Uterus (tissue), 4 donors: ENCODE measurements around the gene ZBTB8A. TPM values are rescaled to one million over a fixed set of nuclear protein-coding genes. Genes with fewer than 3 reads are reported as not detected.
A peak's percentile ranks its signal among the peaks of the same experiment; 100 is the strongest.

ENCODE experiments used
- DNase-seq, 2 donors: peaks; one replicate each; pipeline ENCODE4 v3.0.0-alpha.2; 2019 to 2020
- H3K27ac ChIP-seq, 2 donors: fragments of 200-600 bp; sonication (generic); 1 replicate in 1 of 2; 2 replicates in 1 of 2; pipeline ENCODE4 v1.5.1; 2016 to 2018
- H3K27me3 ChIP-seq, 2 donors: fragments of 200-600 bp; sonication (generic); one replicate each; pipeline ENCODE4 v1.5.1; 2018 to 2019; ENCODE audit warnings: control low read depth in 1 of 2
- H3K36me3 ChIP-seq, 2 donors: fragments of 200-600 bp; sonication (generic); one replicate each; pipeline ENCODE4 v1.5.1; 2019; ENCODE audit warnings: control low read depth in 1 of 2
- H3K4me1 ChIP-seq, 2 donors: fragments of 200-600 bp; sonication (generic); one replicate each; pipeline ENCODE4 v1.5.1; 2018 to 2019; ENCODE audit warnings: control low read depth in 1 of 2
- H3K4me3 ChIP-seq, 2 donors: fragments of 200-600 bp; sonication (generic); 1 replicate in 1 of 2; 2 replicates in 1 of 2; pipeline ENCODE4 v1.5.1; 2018 to 2019; ENCODE audit warnings: mild to moderate bottlenecking in 1 of 2
- H3K9me3 ChIP-seq, 2 donors: fragments of 200-600 bp; sonication (generic); one replicate each; pipeline ENCODE4 v1.5.1; 2019; ENCODE audit warnings: control low read depth in 1 of 2
- CTCF ChIP-seq, 4 experiments: fragments of 200-600 bp in 2 of 4; fragments of 450-650 bp in 2 of 4; sonication (generic) in 2 of 4; IDR thresholded peaks; one replicate each; pipeline ENCODE4 v1.5.1; 2016 to 2019; ENCODE audit warnings: antibody characterized with exemption in 4 of 4, mild to moderate bottlenecking in 2 of 4, moderate library complexity in 1 of 4
- POLR2A ChIP-seq, 2 donors: fragments of 450-650 bp; IDR thresholded peaks; one replicate each; pipeline ENCODE4 v1.6.1; 2016; ENCODE audit warnings: antibody characterized with exemption in 2 of 2, mild to moderate bottlenecking in 1 of 2, moderate library complexity in 1 of 2
- intact Hi-C: fragments of 100-400 bp; cut with DNase I; formaldehyde crosslinking; loops from one replicate; pipeline ENCODE4 v1.15.1; 2023; ENCODE audit warnings: low total_unique reads
- total RNA-seq, 4 donors: library from RNA; depleted of rRNA in 3 of 4; stranded (reverse); fragments of >200 nt in 3 of 4; gene quantifications; one replicate each; pipeline versions ENCODE4 v1.1.0 to v1.2.4, GENCODE V29; 2014 to 2023
- donor health status: DM: yes; HTN: yes; CAD: no.

Gene ZBTB8A
- total RNA-seq: 10 to 100 TPM in 3 of 4 donors, 1 to 10 TPM in 1; 4.1 to 42.2 (median 17.2) TPM

- DNase-seq: peak; percentile 42 to 43
- intact Hi-C loops: no loop called here
Observed at GRCh38 chr1:32538887-32539583, at the start of gene ZBTB8A. ZBTB8A (plus strand) TSS chr1:32539427; CDS start chr1:32592932, 53,505 bp downstream.

DNA sequence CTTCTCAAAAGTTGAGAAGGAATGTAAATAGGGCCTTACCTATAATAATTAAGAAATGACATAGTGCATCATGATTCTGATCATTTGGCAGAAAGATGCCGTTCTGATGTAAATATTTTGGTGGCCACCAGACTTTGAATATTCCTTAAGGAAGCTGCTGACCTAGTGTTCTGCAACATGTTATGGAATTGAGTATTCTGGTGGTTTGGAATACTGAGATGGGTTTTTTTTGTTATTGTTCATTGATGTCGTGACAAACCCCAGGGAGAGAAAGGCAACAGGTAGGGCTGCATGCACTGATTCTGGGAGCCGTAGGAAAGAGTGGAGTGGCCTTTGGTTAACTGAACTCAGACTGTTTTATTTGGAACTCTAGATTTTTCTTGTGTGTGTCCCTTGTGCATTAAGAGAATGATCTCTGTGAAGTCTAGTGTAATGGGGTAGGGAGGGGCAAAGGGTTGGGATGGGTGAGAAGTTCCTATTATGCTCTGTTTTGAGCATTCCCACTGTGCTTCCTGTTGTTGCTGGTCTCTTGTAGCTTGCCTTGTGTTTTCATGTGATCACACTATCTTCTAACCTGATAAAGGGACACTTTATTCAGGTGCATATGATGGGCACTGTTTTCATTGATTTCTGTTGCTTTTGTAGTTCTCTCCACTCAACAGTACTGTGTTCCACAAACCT is 49.3 kb upstream of the ZBTB8A start:
- Histone ChIP-seq H3K4me3 (no peak overlapping the region), H3K4me1 (peaks cover 0 to 3% of the 10 kb centered on the region in 2 donors), H3K36me3 (no peaks in the 10 kb centered on the region), H3K27ac (no peak overlapping the region), H3K9me3 (no peaks in the 10 kb centered on the region), H3K27me3 (no peaks in the 10 kb centered on the region)
- no peak for DNase-seq
- TF ChIP-seq POLR2A (IDR thresholded peaks at IDR 0.05) (no peak), CTCF (IDR thresholded peaks at IDR 0.05) (no peak)
- intact Hi-C loops: no loop called here

More at GRCh38 chr1:32538887-32539583, at the start of gene ZBTB8A:
- no peaks in the 10 kb centered on the region for H3K4me1 ChIP-seq
- TF ChIP-seq POLR2A (IDR thresholded peaks at IDR 0.05) (peak in 1 of 2 donors; percentile 29), CTCF (IDR thresholded peaks at IDR 0.05) (peak in 1 of 4 experiments; percentile 8)
- peak within 1 kb of the TSS; percentile 40 to 61 for H3K4me3 ChIP-seq
- peak within 1 kb of the TSS; percentile 87 to 88 for H3K27ac ChIP-seq
- H3K27me3 ChIP-seq: no peaks in the 10 kb centered on the region
- H3K9me3 ChIP-seq: no peaks in the 10 kb centered on the region
- no peaks in the 10 kb centered on the region for H3K36me3 ChIP-seq

DNA sequence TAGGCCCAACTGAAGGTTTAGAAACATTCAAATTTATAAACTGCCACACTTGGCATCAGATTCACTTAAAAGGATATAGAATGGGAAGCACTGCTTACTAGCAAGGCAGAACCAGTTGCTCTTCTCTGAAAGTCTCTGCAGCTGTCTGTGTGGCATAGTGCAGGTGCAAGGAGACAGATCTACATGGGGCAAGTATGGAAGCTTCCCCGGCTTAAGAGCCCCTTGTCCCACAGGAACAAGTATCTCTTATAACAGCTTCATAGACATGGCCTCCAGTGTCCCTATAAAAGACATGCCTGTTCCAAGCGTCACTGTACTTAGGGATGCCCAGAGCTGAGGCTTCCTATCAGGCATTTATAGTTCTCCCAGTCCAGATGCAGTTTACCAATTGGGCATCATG is 47.8 kb upstream of the ZBTB8A start:
- TF ChIP-seq POLR2A (IDR thresholded peaks at IDR 0.05): no peak
- TF ChIP-seq CTCF (IDR thresholded peaks at IDR 0.05): no peak
- no peak overlapping the region for H3K4me3 ChIP-seq
- intact Hi-C loops: no loop called here
- H3K4me1 ChIP-seq: peaks cover 0 to 4% of the 10 kb centered on the region in 2 donors
- H3K27ac ChIP-seq: no peak overlapping the region
- H3K27me3 ChIP-seq: no peaks in the 10 kb centered on the region
- H3K9me3 ChIP-seq: no peaks in the 10 kb centered on the region
- no peak for DNase-seq
- H3K36me3 ChIP-seq: no peaks in the 10 kb centered on the region

GRCh38 chr1:32494196-32494595 is 45.0 kb upstream of the ZBTB8A start:
- no peak overlapping the region for H3K27ac ChIP-seq
- DNase-seq: no peak
- no peak overlapping the region for H3K4me3 ChIP-seq
- H3K4me1 ChIP-seq: peaks cover 0 to 7% of the 10 kb centered on the region in 2 donors
- TF ChIP-seq POLR2A (IDR thresholded peaks at IDR 0.05): no peak
- no peak for TF ChIP-seq CTCF (IDR thresholded peaks at IDR 0.05)
- H3K36me3 ChIP-seq: no peaks in the 10 kb centered on the region
- intact Hi-C loops: no loop called here
- H3K9me3 ChIP-seq: no peaks in the 10 kb centered on the region
- H3K27me3 ChIP-seq: no peaks in the 10 kb centered on the region

DNA sequence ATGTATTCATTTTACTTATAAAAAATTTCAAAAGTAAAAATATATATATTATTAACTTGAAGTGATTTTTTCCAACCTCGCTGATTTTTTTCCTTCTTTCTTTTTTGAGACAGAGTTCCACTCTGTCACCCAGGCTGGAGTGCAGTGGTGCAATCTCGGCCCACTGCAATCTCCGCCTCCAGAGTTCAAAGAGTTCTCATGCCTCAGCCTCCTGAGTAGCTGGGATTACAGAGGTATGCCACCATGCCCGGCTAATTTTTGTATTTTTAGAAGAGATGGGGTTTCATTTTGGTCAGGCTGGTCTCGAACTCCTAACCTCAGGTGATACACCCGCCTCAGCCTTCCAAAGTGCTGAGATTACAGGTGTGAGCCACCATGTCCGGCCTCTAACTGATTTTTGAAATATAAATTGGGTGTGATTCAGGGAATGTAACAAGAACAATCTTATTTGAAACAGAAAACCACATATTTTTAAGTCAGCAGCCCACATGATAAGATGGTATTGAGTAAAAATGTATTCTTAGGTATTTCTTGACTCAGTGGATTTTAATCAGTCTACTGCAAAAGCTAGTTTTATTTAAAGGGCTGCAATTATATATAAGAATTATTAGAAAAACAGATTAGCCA is 44.4 kb upstream of the ZBTB8A start:
- no peak for DNase-seq
- Histone ChIP-seq H3K4me3 (no peak overlapping the region), H3K9me3 (no peaks in the 10 kb centered on the region), H3K27ac (peak overlapping the region in 1 of 2 donors; percentile 72), H3K36me3 (no peaks in the 10 kb centered on the region), H3K4me1 (peaks cover 0 to 7% of the 10 kb centered on the region in 2 donors), H3K27me3 (no peaks in the 10 kb centered on the region)
- intact Hi-C loops: no loop called here
- TF ChIP-seq POLR2A (IDR thresholded peaks at IDR 0.05) (no peak), CTCF (IDR thresholded peaks at IDR 0.05) (no peak)
